SK-N-SH treated with all-trans-retinoic acid at 6 μM for 48 hours (cell line): Measurements from ENCODE around the gene KIF21A.

Source experiments
- ATAC-seq: fragments of 200-7000 bp; cut with Tn5 transposase; 3 replicates; pipeline ENCODE4 v1.9.1; 2020; ENCODE audit warnings: mild to moderate bottlenecking, moderate library complexity
- ARNTL ChIP-seq: fragments of 450-650 bp; formaldehyde crosslinking; IDR thresholded peaks from 2 replicates; pipeline ENCODE4 v1.5.0; 2020; ENCODE audit warnings: low read depth, mild to moderate bottlenecking, moderate library complexity, borderline replicate concordance
- BACH2 ChIP-seq: fragments of 250-450 bp; sonication (Bioruptor Pico); IDR thresholded peaks from 2 replicates; pipeline ENCODE4 v1.9.0; 2021; ENCODE audit warnings: mild to moderate bottlenecking, borderline replicate concordance
- CSDC2 ChIP-seq: fragments of 250-450 bp; sonication (Bioruptor Pico); IDR thresholded peaks from 2 replicates; pipeline ENCODE4 v1.5.0; 2020; ENCODE audit warnings: mild to moderate bottlenecking, moderate library complexity
- ESRRG ChIP-seq: fragments of 250-450 bp; sonication (Bioruptor Pico); IDR thresholded peaks from 2 replicates; pipeline ENCODE4 v1.6.1; 2021; ENCODE audit warnings: mild to moderate bottlenecking
- GLIS3 ChIP-seq: fragments of 250-450 bp; sonication (Bioruptor Pico); IDR thresholded peaks from 2 replicates; pipeline ENCODE4 v1.5.0; 2020; ENCODE audit warnings: mild to moderate bottlenecking, moderate library complexity
- OSR1 ChIP-seq: fragments of 250-450 bp; sonication (Bioruptor Pico); IDR thresholded peaks from 2 replicates; pipeline ENCODE4 v1.8.0; 2022; ENCODE audit warnings: moderate library complexity, mild to moderate bottlenecking, inconsistent platforms
- PPARA ChIP-seq: fragments of 250-450 bp; sonication (Bioruptor Pico); IDR thresholded peaks from 2 replicates; pipeline ENCODE4 v1.5.0; 2020; ENCODE audit warnings: mild to moderate bottlenecking, borderline replicate concordance
- RARB ChIP-seq: fragments of 250-450 bp; sonication (Bioruptor Pico); IDR thresholded peaks from 2 replicates; pipeline ENCODE4 v1.8.0; 2021; ENCODE audit warnings: mild to moderate bottlenecking, moderate library complexity
- SNAI2 ChIP-seq: fragments of 250-450 bp; sonication (Bioruptor Pico); IDR thresholded peaks from 2 replicates; pipeline ENCODE4 v1.5.0; 2020; ENCODE audit warnings: mild to moderate bottlenecking, moderate library complexity
- TCF4 ChIP-seq: fragments of 250-450 bp; sonication (Bioruptor Pico); IDR thresholded peaks from 2 replicates; pipeline ENCODE4 v1.8.0; 2021; ENCODE audit warnings: mild to moderate bottlenecking, moderate library complexity, borderline replicate concordance
- TOX ChIP-seq: fragments of 250-450 bp; sonication (Bioruptor Pico); IDR thresholded peaks from 2 replicates; pipeline ENCODE4 v1.8.0; 2021; ENCODE audit warnings: mild to moderate bottlenecking, moderate library complexity, borderline replicate concordance
- ZC3H10 ChIP-seq: fragments of 250-450 bp; sonication (Bioruptor Pico); IDR thresholded peaks from 2 replicates; pipeline ENCODE4 v1.5.1; 2021; ENCODE audit warnings: mild to moderate bottlenecking, moderate library complexity
- ZFP3 ChIP-seq: fragments of 250-450 bp; sonication (Bioruptor Pico); IDR thresholded peaks from 2 replicates; pipeline ENCODE4 v1.5.0; 2020; ENCODE audit warnings: mild to moderate bottlenecking, moderate library complexity
- ZFP30 ChIP-seq: fragments of 450-650 bp; formaldehyde crosslinking; IDR thresholded peaks from 2 replicates; pipeline ENCODE4 v1.5.0; 2022; ENCODE audit warnings: mild to moderate bottlenecking, moderate library complexity
- ZNF8 ChIP-seq: fragments of 450-650 bp; formaldehyde crosslinking; IDR thresholded peaks from 2 replicates; pipeline ENCODE4 v1.5.0; 2020; ENCODE audit warnings: mild to moderate bottlenecking, moderate library complexity
- TF ChIP-seq, protein P1 (sequence below): fragments of 250-450 bp; sonication (Bioruptor Pico); IDR thresholded peaks from 2 replicates; pipeline ENCODE4 v1.8.0; 2021; ENCODE audit warnings: low read depth, mild to moderate bottlenecking, moderate library complexity, borderline replicate concordance
- TF ChIP-seq, protein P2 (sequence below): fragments of 250-450 bp; sonication (Bioruptor Pico); IDR thresholded peaks from 2 replicates; pipeline ENCODE4 v1.5.1; 2021; ENCODE audit warnings: mild to moderate bottlenecking, moderate library complexity
- TF ChIP-seq, protein P3 (sequence below): fragments of 250-450 bp; sonication (Bioruptor Pico); IDR thresholded peaks from 2 replicates; pipeline ENCODE4 v1.5.1; 2020; ENCODE audit warnings: low read depth, mild to moderate bottlenecking, moderate library complexity
- TF ChIP-seq, protein P4 (sequence below): fragments of 250-450 bp; sonication (Bioruptor Pico); IDR thresholded peaks from 2 replicates; pipeline ENCODE4 v1.5.0; 2020; ENCODE audit warnings: mild to moderate bottlenecking, moderate library complexity
- TF ChIP-seq, protein P5 (sequence below): fragments of 250-450 bp; sonication (Bioruptor Pico); IDR thresholded peaks from 2 replicates; pipeline ENCODE4 v1.8.0; 2020; ENCODE audit warnings: mild to moderate bottlenecking, moderate library complexity, borderline replicate concordance

Gene KIF21A

DNA sequence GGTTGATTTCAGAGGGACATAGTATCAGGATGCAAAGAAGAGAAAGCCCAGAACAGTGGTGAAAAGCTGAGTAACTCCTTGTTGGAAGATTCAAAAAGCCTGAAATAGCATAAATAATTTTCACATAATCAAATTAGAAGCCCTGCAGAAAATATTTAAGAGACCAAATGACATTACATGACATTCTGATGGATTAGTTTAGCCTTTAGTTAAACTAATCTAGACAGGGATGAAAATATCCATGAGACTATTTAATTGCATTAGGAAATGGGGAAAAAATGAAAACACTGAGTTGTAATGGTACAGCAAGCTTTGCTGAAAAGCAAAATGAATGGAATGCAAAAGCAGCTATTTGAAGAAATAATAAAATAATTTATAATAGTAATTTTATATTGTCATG lies 91.8 kb downstream of the KIF21A start (continued):
- no peak for TF ChIP-seq ZFP3 (CRISPR knock-in tag)
- no peak for TF ChIP-seq ARNTL (CRISPR knock-in tag)
- TF ChIP-seq, protein P1, sequence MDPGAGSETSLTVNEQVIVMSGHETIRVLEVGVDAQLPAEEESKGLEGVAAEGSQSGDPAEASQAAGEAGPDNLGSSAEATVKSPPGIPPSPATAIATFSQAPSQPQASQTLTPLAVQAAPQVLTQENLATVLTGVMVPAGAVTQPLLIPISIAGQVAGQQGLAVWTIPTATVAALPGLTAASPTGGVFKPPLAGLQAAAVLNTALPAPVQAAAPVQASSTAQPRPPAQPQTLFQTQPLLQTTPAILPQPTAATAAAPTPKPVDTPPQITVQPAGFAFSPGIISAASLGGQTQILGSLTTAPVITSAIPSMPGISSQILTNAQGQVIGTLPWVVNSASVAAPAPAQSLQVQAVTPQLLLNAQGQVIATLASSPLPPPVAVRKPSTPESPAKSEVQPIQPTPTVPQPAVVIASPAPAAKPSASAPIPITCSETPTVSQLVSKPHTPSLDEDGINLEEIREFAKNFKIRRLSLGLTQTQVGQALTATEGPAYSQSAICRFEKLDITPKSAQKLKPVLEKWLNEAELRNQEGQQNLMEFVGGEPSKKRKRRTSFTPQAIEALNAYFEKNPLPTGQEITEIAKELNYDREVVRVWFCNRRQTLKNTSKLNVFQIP (CRISPR knock-in tag): peak; percentile 98; the same call in 1 of the 2 replicates
- peak; percentile 87; the same call in 1 of the 2 replicates for TF ChIP-seq GLIS3 (CRISPR knock-in tag)
- TF ChIP-seq RARB (CRISPR knock-in tag): peak; percentile 73; the same call in 1 of the 2 replicates
- TF ChIP-seq, protein P2, sequence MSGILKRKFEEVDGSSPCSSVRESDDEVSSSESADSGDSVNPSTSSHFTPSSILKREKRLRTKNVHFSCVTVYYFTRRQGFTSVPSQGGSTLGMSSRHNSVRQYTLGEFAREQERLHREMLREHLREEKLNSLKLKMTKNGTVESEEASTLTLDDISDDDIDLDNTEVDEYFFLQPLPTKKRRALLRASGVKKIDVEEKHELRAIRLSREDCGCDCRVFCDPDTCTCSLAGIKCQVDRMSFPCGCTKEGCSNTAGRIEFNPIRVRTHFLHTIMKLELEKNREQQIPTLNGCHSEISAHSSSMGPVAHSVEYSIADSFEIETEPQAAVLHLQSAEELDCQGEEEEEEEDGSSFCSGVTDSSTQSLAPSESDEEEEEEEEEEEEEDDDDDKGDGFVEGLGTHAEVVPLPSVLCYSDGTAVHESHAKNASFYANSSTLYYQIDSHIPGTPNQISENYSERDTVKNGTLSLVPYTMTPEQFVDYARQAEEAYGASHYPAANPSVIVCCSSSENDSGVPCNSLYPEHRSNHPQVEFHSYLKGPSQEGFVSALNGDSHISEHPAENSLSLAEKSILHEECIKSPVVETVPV (CRISPR knock-in tag): peak; percentile 98
- no peak for TF ChIP-seq PPARA (CRISPR knock-in tag)
- peak; percentile 95 for TF ChIP-seq ESRRG (CRISPR knock-in tag)
- TF ChIP-seq, protein P3, sequence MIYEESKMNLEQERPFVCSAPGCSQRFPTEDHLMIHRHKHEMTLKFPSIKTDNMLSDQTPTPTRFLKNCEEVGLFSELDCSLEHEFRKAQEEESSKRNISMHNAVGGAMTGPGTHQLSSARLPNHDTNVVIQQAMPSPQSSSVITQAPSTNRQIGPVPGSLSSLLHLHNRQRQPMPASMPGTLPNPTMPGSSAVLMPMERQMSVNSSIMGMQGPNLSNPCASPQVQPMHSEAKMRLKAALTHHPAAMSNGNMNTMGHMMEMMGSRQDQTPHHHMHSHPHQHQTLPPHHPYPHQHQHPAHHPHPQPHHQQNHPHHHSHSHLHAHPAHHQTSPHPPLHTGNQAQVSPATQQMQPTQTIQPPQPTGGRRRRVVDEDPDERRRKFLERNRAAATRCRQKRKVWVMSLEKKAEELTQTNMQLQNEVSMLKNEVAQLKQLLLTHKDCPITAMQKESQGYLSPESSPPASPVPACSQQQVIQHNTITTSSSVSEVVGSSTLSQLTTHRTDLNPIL (CRISPR knock-in tag): peak; percentile 95
- TF ChIP-seq BACH2 (CRISPR knock-in tag): no peak

DNA sequence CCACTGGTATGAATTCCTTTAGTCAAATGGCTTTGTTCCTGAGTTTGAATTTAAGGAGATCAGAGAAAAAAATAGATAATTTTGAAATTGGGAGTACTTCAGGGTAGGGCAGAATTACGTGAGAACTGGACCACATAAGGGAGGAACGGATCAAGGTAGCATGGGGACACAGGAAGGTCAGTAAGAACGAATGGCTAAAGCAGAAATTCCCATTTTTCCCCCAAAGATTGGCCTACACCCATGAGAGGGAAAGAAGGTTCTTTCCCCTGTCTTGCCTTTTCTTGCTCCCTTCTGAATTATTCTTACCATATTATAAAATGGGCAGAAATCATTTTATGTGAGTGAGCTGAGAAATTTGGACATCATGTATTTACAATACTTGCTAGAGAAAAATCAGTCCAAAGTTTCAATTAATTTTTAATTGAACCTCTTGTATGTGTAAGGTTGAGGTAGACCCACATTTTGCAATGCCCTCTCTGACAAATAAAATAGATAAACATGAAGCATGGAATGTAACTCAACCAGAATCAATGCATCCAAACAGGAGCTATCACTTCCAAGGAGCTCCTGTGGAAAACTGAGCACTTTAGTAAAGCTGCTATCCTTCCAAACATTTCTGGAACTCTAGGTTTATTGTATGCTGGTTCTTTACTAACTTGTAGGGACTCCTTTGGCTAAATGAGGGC lies 93.8 kb downstream of the KIF21A start:
- no peak for TF ChIP-seq OSR1 (CRISPR knock-in tag)
- TF ChIP-seq, protein P4, sequence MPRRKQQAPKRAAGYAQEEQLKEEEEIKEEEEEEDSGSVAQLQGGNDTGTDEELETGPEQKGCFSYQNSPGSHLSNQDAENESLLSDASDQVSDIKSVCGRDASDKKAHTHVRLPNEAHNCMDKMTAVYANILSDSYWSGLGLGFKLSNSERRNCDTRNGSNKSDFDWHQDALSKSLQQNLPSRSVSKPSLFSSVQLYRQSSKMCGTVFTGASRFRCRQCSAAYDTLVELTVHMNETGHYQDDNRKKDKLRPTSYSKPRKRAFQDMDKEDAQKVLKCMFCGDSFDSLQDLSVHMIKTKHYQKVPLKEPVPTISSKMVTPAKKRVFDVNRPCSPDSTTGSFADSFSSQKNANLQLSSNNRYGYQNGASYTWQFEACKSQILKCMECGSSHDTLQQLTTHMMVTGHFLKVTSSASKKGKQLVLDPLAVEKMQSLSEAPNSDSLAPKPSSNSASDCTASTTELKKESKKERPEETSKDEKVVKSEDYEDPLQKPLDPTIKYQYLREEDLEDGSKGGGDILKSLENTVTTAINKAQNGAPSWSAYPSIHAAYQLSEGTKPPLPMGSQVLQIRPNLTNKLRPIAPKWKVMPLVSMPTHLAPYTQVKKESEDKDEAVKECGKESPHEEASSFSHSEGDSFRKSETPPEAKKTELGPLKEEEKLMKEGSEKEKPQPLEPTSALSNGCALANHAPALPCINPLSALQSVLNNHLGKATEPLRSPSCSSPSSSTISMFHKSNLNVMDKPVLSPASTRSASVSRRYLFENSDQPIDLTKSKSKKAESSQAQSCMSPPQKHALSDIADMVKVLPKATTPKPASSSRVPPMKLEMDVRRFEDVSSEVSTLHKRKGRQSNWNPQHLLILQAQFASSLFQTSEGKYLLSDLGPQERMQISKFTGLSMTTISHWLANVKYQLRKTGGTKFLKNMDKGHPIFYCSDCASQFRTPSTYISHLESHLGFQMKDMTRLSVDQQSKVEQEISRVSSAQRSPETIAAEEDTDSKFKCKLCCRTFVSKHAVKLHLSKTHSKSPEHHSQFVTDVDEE (CRISPR knock-in tag): no peak
- TF ChIP-seq, all 23 proteins: peak for 0
- ATAC-seq: no peak

DNA sequence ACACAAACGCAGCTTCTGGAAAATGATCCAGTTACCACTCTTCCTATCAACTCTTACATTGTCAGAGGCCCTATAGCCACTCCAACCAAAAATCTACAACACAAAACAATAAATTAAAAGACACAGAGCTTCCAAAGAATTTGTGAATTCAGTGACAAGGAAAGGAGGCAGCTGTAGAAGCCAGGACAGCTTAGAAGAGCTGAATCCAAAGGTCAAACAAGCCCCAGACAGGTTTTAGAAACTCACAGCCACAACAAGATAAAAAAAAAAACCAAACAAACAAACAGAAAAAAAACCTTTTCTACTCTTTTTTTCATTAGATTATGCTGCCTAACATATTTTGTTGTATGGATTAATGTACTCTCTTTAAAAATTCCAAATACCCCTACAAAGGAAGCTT lies 94.4 kb downstream of the KIF21A start:
- TF ChIP-seq, protein P4 (CRISPR knock-in tag): no peak
- no peak for TF ChIP-seq PPARA (CRISPR knock-in tag)
- no peak for ATAC-seq

DNA sequence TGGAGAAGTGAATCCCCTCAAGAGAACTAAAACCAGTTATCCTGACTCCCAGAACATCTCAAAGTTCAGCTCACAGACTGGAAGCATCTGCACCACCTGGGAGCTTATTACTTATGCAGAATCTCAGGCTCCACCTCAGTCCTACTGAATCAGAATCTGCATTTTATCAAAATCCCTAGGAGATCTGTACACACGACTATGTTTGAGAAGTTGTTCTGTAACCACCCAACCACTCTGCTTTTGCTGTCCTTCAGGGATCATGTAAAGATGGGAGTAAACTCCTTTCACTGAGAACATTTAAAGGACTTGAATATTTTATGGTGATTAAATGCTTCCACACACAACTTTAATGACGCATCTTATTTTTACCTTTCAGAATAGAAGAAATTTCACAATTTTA lies 98.0 kb downstream of the KIF21A start:
- no peak for TF ChIP-seq CSDC2 (CRISPR knock-in tag)
- no peak for TF ChIP-seq ZFP3 (CRISPR knock-in tag)
- no peak for TF ChIP-seq ZC3H10 (CRISPR knock-in tag)
- TF ChIP-seq, protein P2 (CRISPR knock-in tag): no peak
- TF ChIP-seq TOX: no peak
- TF ChIP-seq ZNF8: no peak
- TF ChIP-seq, protein P5, sequence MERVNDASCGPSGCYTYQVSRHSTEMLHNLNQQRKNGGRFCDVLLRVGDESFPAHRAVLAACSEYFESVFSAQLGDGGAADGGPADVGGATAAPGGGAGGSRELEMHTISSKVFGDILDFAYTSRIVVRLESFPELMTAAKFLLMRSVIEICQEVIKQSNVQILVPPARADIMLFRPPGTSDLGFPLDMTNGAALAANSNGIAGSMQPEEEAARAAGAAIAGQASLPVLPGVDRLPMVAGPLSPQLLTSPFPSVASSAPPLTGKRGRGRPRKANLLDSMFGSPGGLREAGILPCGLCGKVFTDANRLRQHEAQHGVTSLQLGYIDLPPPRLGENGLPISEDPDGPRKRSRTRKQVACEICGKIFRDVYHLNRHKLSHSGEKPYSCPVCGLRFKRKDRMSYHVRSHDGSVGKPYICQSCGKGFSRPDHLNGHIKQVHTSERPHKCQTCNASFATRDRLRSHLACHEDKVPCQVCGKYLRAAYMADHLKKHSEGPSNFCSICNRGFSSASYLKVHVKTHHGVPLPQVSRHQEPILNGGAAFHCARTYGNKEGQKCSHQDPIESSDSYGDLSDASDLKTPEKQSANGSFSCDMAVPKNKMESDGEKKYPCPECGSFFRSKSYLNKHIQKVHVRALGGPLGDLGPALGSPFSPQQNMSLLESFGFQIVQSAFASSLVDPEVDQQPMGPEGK (CRISPR knock-in tag): no peak
- TF ChIP-seq GLIS3 (CRISPR knock-in tag): no peak
- no peak for TF ChIP-seq SNAI2 (CRISPR knock-in tag)
- no peak for TF ChIP-seq PPARA (CRISPR knock-in tag)
- TF ChIP-seq OSR1 (CRISPR knock-in tag): no peak
- no peak for TF ChIP-seq TCF4 (CRISPR knock-in tag)
- no peak for TF ChIP-seq ZFP30 (CRISPR knock-in tag)
- ATAC-seq: no peak
